BJ (cell line): ENCODE measurements around the gene TMEFF2. TPM values are rescaled to one million over a fixed set of nuclear protein-coding genes. Genes with fewer than 3 reads are reported as not detected.

Source experiments
- CTCF ChIA-PET: fragments of 350-600 bp; formaldehyde crosslinking; extraction: SDS; loops from one replicate; lab custom pipeline; 2021; ENCODE audit warnings: antibody characterized with exemption, inconsistent platforms; lab: Yijun Ruan, JAX
- POLR2A ChIA-PET: fragments of 300-600 bp; sonication (Branson Sonifier 250); formaldehyde crosslinking; extraction: SDS; loops from one replicate; lab custom pipeline; 2021; ENCODE audit warnings: antibody characterized with exemption; lab: Charles Lee
- DNase-seq: peaks from one replicate; pipeline ENCODE4 v3.0.0-alpha.2; 2011; ENCODE audit warnings: low read depth
- H3K27me3 ChIP-seq: 2 replicates; pipeline ENCODE4 v1.6.0; 2011; ENCODE audit warnings: low read length; ENCODE audit not compliant: control insufficient read depth, insufficient read depth
- H3K36me3 ChIP-seq: 2 replicates; pipeline ENCODE4 v1.5.1; 2011; ENCODE audit warnings: low read length; ENCODE audit not compliant: control insufficient read depth, insufficient read depth
- H3K4me3 ChIP-seq: 2 replicates; pipeline ENCODE4 v1.5.1; 2011; ENCODE audit warnings: low read depth, mild to moderate bottlenecking, control low read depth, low read length
- CTCF ChIP-seq: IDR thresholded peaks from 2 replicates; pipeline ENCODE4 v1.5.1; 2011; ENCODE audit warnings: low read depth, mild to moderate bottlenecking, control low read depth, inconsistent platforms, low read length, moderate library complexity; ENCODE audit not compliant: insufficient read depth
- polyA plus RNA-seq: library from polyadenylated mRNA; depleted of rRNA; stranded (reverse); fragments of >200 nt; gene quantifications from 2 replicates; pipeline ENCODE4 v1.2.3, GENCODE V29; 2011

The TMEFF2 gene
- polyA plus RNA-seq, 1 experiment: 0.33 TPM

GRCh38 chr2:192196421-192197194 is 1.9 kb upstream of the TMEFF2 start:
- no peak for TF ChIP-seq CTCF
- no peak for DNase-seq
- H3K27me3 ChIP-seq: peaks cover 36% of the 10 kb centered on the region
- ChIA-PET CTCF (interaction anchor here (1.3 kb wide), 1 partner anchor 9 kb away, joined by 3 read pairs; no protein-coding TSS in a partner anchor), POLR2A (no interaction called here)
- no peaks in the 10 kb centered on the region for H3K36me3 ChIP-seq
- no peak overlapping the region for H3K4me3 ChIP-seq

GRCh38 chr2:192195548-192196418 is 1.1 kb upstream of the TMEFF2 start:
- ChIA-PET CTCF (interaction anchor here (1.3 to 1.4 kb wide), 2 partner anchors 10 to 90 kb away, joined by 3 to 4 read pairs; no protein-coding TSS in a partner anchor), POLR2A (no interaction called here)
- no peak for DNase-seq
- Histone ChIP-seq H3K4me3 (peak overlapping the region; percentile 40), H3K36me3 (no peaks in the 10 kb centered on the region), H3K27me3 (peaks cover 37% of the 10 kb centered on the region)
- TF ChIP-seq CTCF: no peak

GRCh38 chr2:192194265-192194865 is 368 bp downstream of the TMEFF2 start:
- H3K4me3 ChIP-seq: peak overlapping the region; percentile 40
- no peak for TF ChIP-seq CTCF
- peaks cover 37% of the 10 kb centered on the region for H3K27me3 ChIP-seq
- H3K36me3 ChIP-seq: no peaks in the 10 kb centered on the region
- ChIA-PET CTCF (interaction anchor here (0.6 to 3.4 kb wide), 8 partner anchors 11 to 1142 kb away, joined by 3 to 16 read pairs (median 3); no protein-coding TSS in a partner anchor), POLR2A (no interaction called here)
- DNase-seq: no peak

- CTCF ChIA-PET: interaction anchor here (1.2 kb wide), 1 partner anchor 378 kb away, joined by 3 read pairs; no protein-coding TSS in a partner anchor
- H3K27me3 ChIP-seq: peaks cover 26% of the 10 kb centered on the region
Observed at GRCh38 chr2:192190474-192190873, 4.3 kb downstream of the TMEFF2 start.

More at GRCh38 chr2:192190474-192190873, 4.3 kb downstream of the TMEFF2 start:
- Histone ChIP-seq H3K36me3 (no peaks in the 10 kb centered on the region), H3K4me3 (no peak overlapping the region)
- POLR2A ChIA-PET: no interaction called here
- DNase-seq: no peak
- TF ChIP-seq CTCF: peak; percentile 46
